Stimulated activated naive B cell treated with anti-CD40 and anti-IgM and Interleukin-4, amounts not matched to agents 10 μg/mL and 1 μg/mL and 100 μg/mL, for 72 hours (primary cell): ENCODE data around the gene SSR2.

ENCODE experiments used
- ATAC-seq, 2 donors: fragments of 150-1000 bp; cut with Tn5 transposase; replicated peaks; 2 replicates each; pipeline ENCODE4 v1.10.0; 2021; ENCODE audit warnings: moderate library complexity in 1 of 2
- DNase-seq: peaks from one replicate; pipeline ENCODE4 v3.0.0; 2021
- H3K27ac Mint-ChIP-seq: one replicate; pipeline ENCODE4 v1.8.0; 2022; ENCODE audit warnings: mild to moderate bottlenecking, mixed read lengths
- H3K27me3 Mint-ChIP-seq, 2 donors: one replicate each; pipeline ENCODE4 v1.8.0; 2022; ENCODE audit warnings: mixed read lengths in 2 of 2
- H3K36me3 Mint-ChIP-seq, 2 donors: one replicate each; pipeline ENCODE4 v1.8.0; 2022; ENCODE audit warnings: mixed read lengths in 2 of 2, mild to moderate bottlenecking in 1 of 2
- H3K4me1 Mint-ChIP-seq, 2 donors: one replicate each; pipeline ENCODE4 v1.8.0; 2022; ENCODE audit warnings: mixed read lengths in 2 of 2, mild to moderate bottlenecking in 1 of 2
- H3K4me3 Mint-ChIP-seq, 2 donors: one replicate each; pipeline ENCODE4 v1.8.0; 2022; ENCODE audit warnings: mild to moderate bottlenecking in 2 of 2, mixed read lengths in 2 of 2, moderate library complexity in 1 of 2
- H3K9me3 Mint-ChIP-seq, 2 donors: one replicate each; pipeline ENCODE4 v1.8.0; 2022; ENCODE audit warnings: mixed read lengths in 2 of 2, mild to moderate bottlenecking in 1 of 2

SSR2 gene

GRCh38 chr1:156021954-156022353, 1.2 kb upstream of the SSR2 start:
- Mint-ChIP-seq H3K36me3 (peaks cover 8 to 21% of the 10 kb centered on the region in 2 donors), H3K9me3 (no peaks in the 10 kb centered on the region), H3K4me3 (no peak overlapping the region), H3K4me1 (peaks cover 17 to 31% of the 10 kb centered on the region in 2 donors), H3K27ac (no peak overlapping the region), H3K27me3 (peaks cover 5 to 11% of the 10 kb centered on the region in 2 donors)
- no peak for ATAC-seq
- no peak for DNase-seq

DNA sequence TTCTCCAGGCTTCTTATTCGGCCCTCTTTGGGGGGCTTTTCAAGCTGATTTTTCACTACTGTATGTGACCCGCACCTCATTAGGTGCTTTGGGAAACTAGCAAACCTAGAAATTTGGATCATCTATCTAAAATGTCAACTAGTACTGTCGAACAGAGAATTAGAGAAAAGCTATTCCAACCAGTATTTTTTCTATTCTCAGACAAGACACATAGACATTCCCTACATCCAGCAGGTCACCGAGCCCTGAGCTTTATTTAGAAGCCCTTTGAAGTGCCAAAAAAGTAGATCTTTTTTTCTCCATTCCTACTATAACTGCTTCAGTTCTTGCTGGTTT, 310 bp upstream of the SSR2 start:
- no peaks in the 10 kb centered on the region for H3K9me3 Mint-ChIP-seq
- H3K27me3 Mint-ChIP-seq = peaks cover 5 to 11% of the 10 kb centered on the region in 2 donors
- H3K4me1 Mint-ChIP-seq = peaks cover 18 to 29% of the 10 kb centered on the region in 2 donors
- peaks cover 11 to 25% of the 10 kb centered on the region in 2 donors for H3K36me3 Mint-ChIP-seq
- H3K27ac Mint-ChIP-seq = no peak overlapping the region
- no peak for DNase-seq
- ATAC-seq = no peak
- H3K4me3 Mint-ChIP-seq = peak overlapping the region; percentile 89 to 97

DNA sequence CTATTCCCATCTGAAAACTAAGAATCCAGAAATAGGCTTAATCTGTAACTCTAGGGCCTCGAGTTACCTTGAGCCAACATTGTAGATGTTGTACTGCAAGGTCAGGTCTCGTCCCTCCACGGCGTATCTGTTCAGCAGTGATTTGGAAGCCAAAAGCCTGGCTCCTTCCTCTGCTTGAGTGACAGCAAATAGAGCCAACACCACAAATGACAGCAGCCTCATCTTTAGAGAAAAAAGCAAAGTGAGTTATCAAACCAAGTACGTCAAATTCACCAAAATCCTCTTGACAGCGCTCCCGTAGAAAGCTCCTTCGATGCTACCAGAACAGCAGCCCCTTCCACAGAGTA, 832 bp downstream of the SSR2 start:
- no peaks in the 10 kb centered on the region for H3K9me3 Mint-ChIP-seq

GRCh38 chr1:156014829-156015228, 5.9 kb downstream of the SSR2 start:
- H3K27me3 Mint-ChIP-seq = no peaks in the 10 kb centered on the region
- H3K4me3 Mint-ChIP-seq = no peak overlapping the region
- H3K27ac Mint-ChIP-seq = no peak overlapping the region
- no peaks in the 10 kb centered on the region for H3K9me3 Mint-ChIP-seq
- peaks cover 28 to 46% of the 10 kb centered on the region in 2 donors for H3K36me3 Mint-ChIP-seq
- peaks cover 26 to 29% of the 10 kb centered on the region in 2 donors for H3K4me1 Mint-ChIP-seq
- ATAC-seq = no peak
- no peak for DNase-seq

More for the DNA sequence above, 832 bp downstream of the SSR2 start:
- Mint-ChIP-seq H3K4me1 (peaks cover 17 to 27% of the 10 kb centered on the region in 2 donors), H3K4me3 (peak overlapping the region; percentile 89 to 97), H3K27ac (peak overlapping the region; percentile 95), H3K27me3 (peaks cover under 1 to 5% of the 10 kb centered on the region in 2 donors), H3K36me3 (peaks cover 11 to 26% of the 10 kb centered on the region in 2 donors)
- no peak for DNase-seq
- no peak for ATAC-seq

- Mint-ChIP-seq H3K27ac (no peak overlapping the region), H3K36me3 (peaks cover 32 to 47% of the 10 kb centered on the region in 2 donors), H3K4me1 (peaks cover 18 to 29% of the 10 kb centered on the region in 2 donors), H3K27me3 (no peaks in the 10 kb centered on the region), H3K4me3 (no peak overlapping the region), H3K9me3 (no peaks in the 10 kb centered on the region)
- peak; percentile 85 to 94 for ATAC-seq
- no peak for DNase-seq
Observed at GRCh38 chr1:156012051-156012817, 8.5 kb downstream of the SSR2 start.

GRCh38 chr1:156009404-156009803, 11.3 kb downstream of the SSR2 start:
- H3K9me3 Mint-ChIP-seq = no peaks in the 10 kb centered on the region
- H3K4me1 Mint-ChIP-seq = peaks cover 15 to 29% of the 10 kb centered on the region in 2 donors
- H3K4me3 Mint-ChIP-seq = no peak overlapping the region
- no peaks in the 10 kb centered on the region for H3K27me3 Mint-ChIP-seq
- H3K36me3 Mint-ChIP-seq = peaks cover 32 to 44% of the 10 kb centered on the region in 2 donors
- DNase-seq (no peak), ATAC-seq (no peak)
- H3K27ac Mint-ChIP-seq = peak overlapping the region; percentile 77

DNA sequence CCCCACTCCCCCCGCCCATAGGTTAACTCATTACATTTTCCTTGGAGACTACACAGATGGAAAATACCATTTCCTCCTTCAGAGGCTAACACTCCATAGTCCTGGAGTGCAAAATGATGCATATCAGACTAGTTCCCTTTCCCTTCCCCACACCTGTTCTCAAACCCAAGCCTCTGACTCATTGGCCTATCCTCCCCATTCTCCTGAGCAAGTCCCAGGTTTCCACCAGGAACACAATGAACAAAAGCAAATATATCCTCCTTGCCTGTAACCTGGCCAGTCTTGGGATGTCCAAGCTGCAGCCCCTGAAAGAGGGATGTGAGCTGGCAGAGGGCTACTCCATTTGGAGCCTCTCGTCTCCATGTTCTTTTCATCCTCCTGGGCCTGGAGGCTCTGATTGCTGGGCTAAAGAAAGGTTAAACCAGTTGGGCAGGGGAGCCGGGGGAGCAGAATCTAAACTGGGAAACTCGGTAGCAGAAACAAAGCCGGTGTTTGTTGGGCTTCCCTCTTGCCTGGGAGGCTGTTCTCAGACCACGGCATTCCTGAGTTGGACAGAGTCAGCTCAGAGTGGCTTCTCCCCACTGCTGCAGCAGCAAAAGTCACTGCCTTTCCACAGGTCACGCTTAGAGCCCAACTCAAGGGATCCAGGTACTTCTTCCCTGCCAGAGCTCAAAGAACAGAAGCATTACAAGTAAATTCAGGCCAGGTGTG, 13.9 kb downstream of the SSR2 start:
- Mint-ChIP-seq H3K4me3 (no peak overlapping the region), H3K27me3 (peaks cover 0 to 5% of the 10 kb centered on the region in 2 donors), H3K36me3 (peaks cover 25 to 36% of the 10 kb centered on the region in 2 donors), H3K27ac (no peak overlapping the region), H3K9me3 (no peaks in the 10 kb centered on the region), H3K4me1 (peaks cover 10 to 16% of the 10 kb centered on the region in 2 donors)
- ATAC-seq (no peak), DNase-seq (no peak)

DNA sequence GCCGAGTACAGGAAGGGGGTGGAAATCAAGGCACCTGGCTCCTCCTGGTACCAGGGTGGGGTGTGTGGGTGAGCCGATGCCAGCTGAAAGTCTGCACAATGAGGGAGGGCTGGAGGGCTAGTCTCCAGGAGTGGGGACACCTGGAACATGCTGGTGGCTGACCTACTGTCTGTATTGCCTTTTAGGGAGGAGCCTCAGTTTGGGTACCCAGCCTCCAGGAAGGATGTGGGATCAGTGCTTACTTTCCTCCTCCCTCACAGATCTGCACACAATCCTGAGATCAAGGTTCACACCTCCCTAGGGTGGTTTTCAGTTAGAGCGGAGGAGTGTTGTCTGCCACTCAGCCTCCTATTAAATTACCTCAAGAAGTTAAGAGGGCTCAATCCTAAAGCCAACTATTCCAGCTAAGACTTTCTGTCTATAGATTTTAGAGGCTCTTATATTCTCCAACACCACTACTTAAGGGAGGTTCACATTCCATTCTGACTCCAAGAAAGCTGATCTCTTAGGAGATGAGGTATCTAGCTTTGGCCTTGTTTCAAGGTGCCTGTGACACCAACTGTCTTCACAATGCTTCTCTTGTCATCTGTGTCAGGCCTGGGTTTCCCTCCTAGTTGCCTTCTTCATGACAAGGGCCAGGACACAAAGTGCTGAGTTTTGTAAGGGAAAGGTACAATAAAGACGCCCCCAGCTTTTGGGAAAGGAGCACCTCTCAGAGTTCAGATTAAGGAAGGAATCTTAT, 15.7 kb downstream of the SSR2 start:
- H3K4me1 Mint-ChIP-seq = peaks cover 3 to 16% of the 10 kb centered on the region in 2 donors
- H3K27ac Mint-ChIP-seq = no peak overlapping the region
- DNase-seq (no peak), ATAC-seq (no peak)
- no peak overlapping the region for H3K4me3 Mint-ChIP-seq
- peaks cover 0 to 5% of the 10 kb centered on the region in 2 donors for H3K27me3 Mint-ChIP-seq
- H3K36me3 Mint-ChIP-seq = peaks cover 13 to 22% of the 10 kb centered on the region in 2 donors
- H3K9me3 Mint-ChIP-seq = no peaks in the 10 kb centered on the region

DNA sequence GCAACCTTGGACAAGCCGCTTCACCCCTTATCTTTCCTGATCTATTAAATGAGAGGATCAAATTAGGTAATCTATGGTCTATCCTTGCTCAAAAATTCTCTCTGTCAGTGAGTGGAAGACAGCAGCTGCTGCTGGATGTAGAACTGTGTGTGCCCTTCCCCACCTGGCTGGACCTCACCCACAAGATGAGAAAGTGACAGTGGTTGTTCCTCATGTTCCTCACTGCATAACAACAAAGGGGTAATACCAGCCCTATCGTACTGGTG, 16.9 kb downstream of the SSR2 start:
- Mint-ChIP-seq H3K27me3 (peaks cover 0 to 5% of the 10 kb centered on the region in 2 donors), H3K9me3 (no peaks in the 10 kb centered on the region), H3K4me3 (no peak overlapping the region), H3K4me1 (peaks cover 2 to 10% of the 10 kb centered on the region in 2 donors), H3K36me3 (peaks cover 8 to 15% of the 10 kb centered on the region in 2 donors), H3K27ac (no peak overlapping the region)
- no peak for DNase-seq
- no peak for ATAC-seq

DNA sequence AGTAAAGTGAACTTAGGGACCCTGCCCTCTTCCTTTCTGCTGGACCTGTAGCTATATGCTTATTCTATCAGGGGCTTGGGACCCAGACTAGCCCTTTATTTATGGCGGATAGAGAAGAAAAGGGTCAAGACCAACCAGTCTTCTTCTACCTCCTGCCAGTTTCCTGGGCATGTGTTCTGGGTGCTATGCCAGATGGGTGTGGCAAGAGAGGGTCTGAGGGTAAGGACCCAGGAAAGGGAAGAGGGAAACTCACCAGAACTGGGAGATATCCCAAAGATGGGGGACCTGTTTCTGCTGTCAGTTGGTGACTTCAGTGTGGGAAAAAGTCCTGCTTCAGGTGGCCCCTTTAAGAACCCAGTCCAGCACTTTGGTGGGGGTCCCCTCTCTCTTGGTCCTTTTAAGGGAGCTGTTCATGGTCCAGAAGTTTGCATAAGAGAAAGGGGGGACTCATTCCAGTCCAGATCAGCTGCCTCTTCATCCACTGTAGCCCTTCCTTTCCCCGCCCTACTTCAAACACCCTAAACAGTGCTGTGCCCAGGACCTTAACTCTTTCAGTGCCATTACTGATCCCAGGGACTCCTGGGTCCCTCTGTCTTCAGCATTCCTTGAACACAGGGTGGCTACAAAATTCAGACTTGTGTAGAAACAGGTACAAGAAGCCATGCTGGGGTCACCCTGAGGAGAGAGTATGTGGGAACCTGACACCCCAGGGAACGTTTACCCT, 18.4 kb downstream of the SSR2 start:
- Mint-ChIP-seq H3K27ac (no peak overlapping the region), H3K36me3 (peaks cover 5 to 9% of the 10 kb centered on the region in 2 donors), H3K4me3 (no peak overlapping the region), H3K27me3 (peaks cover 0 to 5% of the 10 kb centered on the region in 2 donors), H3K4me1 (peaks cover 2 to 6% of the 10 kb centered on the region in 2 donors), H3K9me3 (no peaks in the 10 kb centered on the region)
- ATAC-seq (no peak), DNase-seq (no peak)

- peaks cover under 1 to 3% of the 10 kb centered on the region in 2 donors for H3K4me1 Mint-ChIP-seq
Observed at GRCh38 chr1:156001662-156002171, 19.0 kb downstream of the SSR2 start.

DNA sequence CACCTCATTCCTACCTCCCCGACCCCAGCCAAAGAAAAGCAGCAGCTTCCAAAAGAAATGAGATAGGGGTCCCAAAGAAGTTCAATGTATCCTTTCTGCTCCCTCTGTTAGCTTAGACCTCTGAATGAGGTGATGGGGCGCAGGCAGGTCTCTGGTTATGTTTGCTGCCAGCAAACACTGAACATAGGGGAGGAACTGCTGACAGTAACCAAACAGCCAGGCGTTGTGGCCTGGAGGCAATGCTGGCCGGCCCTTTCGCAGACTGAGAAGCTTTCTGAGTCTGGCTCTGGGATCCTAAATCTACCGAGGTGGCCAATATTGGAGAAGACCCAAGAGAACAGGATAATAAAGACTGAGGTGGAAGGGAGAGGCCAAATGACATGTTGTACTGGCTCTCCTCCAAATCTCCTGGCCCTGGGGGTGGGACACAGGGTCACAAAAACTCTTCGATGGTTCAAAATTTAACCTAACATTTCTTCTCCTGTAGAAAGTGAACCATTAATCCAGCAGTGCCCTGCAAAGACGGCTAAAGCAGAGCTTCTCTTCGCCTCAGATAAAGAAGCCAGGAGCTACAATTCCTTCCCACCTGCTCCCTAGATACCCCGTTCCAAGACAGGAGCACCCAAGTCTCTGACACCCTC, 19.6 kb downstream of the SSR2 start:
- Mint-ChIP-seq H3K27me3 (peaks cover 0 to 5% of the 10 kb centered on the region in 2 donors), H3K9me3 (no peaks in the 10 kb centered on the region), H3K4me3 (no peak overlapping the region), H3K27ac (no peak overlapping the region), H3K36me3 (no peaks in the 10 kb centered on the region), H3K4me1 (no peaks in the 10 kb centered on the region)
- ATAC-seq = no peak
- DNase-seq = no peak

More at GRCh38 chr1:156001662-156002171, 19.0 kb downstream of the SSR2 start:
- H3K27me3 Mint-ChIP-seq = peaks cover 0 to 5% of the 10 kb centered on the region in 2 donors
- no peaks in the 10 kb centered on the region for H3K9me3 Mint-ChIP-seq
- H3K27ac Mint-ChIP-seq = no peak overlapping the region
- peaks cover 1 to 2% of the 10 kb centered on the region in 2 donors for H3K36me3 Mint-ChIP-seq
- ATAC-seq (peak in 1 of 2 donors; percentile 25), DNase-seq (no peak)
- no peak overlapping the region for H3K4me3 Mint-ChIP-seq

DNA sequence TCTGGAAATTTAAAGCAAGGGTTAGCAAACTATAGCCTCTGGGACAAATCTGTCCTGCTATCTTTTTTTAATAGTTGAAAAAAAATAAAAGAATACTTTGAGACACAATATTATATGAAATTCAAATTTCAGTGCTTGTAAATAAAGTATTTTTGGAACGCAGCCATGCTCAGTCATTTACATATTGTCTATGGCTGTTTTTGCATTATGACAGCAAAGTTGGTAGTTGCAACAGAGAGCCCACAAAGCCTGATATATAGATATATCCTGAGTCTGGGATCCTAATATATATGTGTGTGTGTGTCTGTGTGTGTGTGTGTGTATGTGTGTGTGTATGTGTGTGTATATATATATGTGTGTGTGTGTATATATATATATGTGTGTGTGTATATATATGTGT, 20.8 kb downstream of the SSR2 start:
- peaks cover 0 to 5% of the 10 kb centered on the region in 2 donors for H3K27me3 Mint-ChIP-seq
- H3K36me3 Mint-ChIP-seq = no peaks in the 10 kb centered on the region
- no peak overlapping the region for H3K4me3 Mint-ChIP-seq

More for the DNA sequence above, 20.8 kb downstream of the SSR2 start:
- no peaks in the 10 kb centered on the region for H3K4me1 Mint-ChIP-seq
- ATAC-seq (no peak), DNase-seq (no peak)
- H3K27ac Mint-ChIP-seq = no peak overlapping the region
- no peaks in the 10 kb centered on the region for H3K9me3 Mint-ChIP-seq
